Measurements from ENCODE around the gene GLS2. TPM values are rescaled to one million over a fixed set of nuclear protein-coding genes. Genes with fewer than 3 reads are reported as not detected.

GLS2 gene
- total and polyA plus RNA-seq, 9 of the 15 experiments (the other 6 are each of a cell fraction or from before 2014, with no cell fraction given), result 0.11 TPM; not detected in 8

- TF ChIP-seq REST (IDR thresholded peaks at IDR 0.05; ENCODE audit: borderline replicate concordance) (peak; percentile 89), REST (CRISPR knock-in tag; IDR thresholded peaks at IDR 0.05; ENCODE audit: low read depth) (no peak; the same call in 1 of the 2 replicates), FOXA3 (CRISPR knock-in tag; conservative IDR thresholded peaks at IDR 0.05 in 1 of 2, IDR thresholded peaks at IDR 0.05 in 1 of 2) (peak in 1 of 2 experiments; percentile 36; a peak in 1 of 4 replicates), CTCFL (IDR thresholded peaks at IDR 0.05; ENCODE audit: borderline replicate concordance, insufficient read depth, low read depth, low read length, poor library complexity, severe bottlenecking) (peak; percentile 6), MTA3 (IDR thresholded peaks at IDR 0.05; ENCODE audit: borderline replicate concordance) (peak; percentile 62; the same call in 1 of the 2 replicates), TARDBP (IDR thresholded peaks at IDR 0.05) (no peak), LEF1 (IDR thresholded peaks at IDR 0.05) (no peak; the same call in 1 of the 2 replicates), E2F4 (CRISPR knock-in tag; IDR thresholded peaks at IDR 0.05; ENCODE audit: low read depth) (peak; percentile 93), RFX7 (CRISPR knock-in tag; IDR thresholded peaks at IDR 0.05) (no peak), ZNF398 (CRISPR knock-in tag; IDR thresholded peaks at IDR 0.05) (no peak), ZBTB34 (CRISPR knock-in tag; IDR thresholded peaks at IDR 0.05) (no peak)
These were observed 38.9 kb downstream of the GLS2 start, which contains the start of gene TIMELESS (continued) for GRCh38 chr12:56448860-56449621.

Measured in K562 (cell line).